Brain pericyte (primary cell): ENCODE results near the gene SH2D1B.

ENCODE experiments used
- DNase-seq: peaks from one replicate; pipeline ENCODE4 v3.0.0-alpha.2; 2012; ENCODE audit warnings: low read depth, low spot score

The SH2D1B gene

GRCh38 chr1:162398999-162399580, 12.8 kb downstream of the SH2D1B start:
- DNase-seq, result no peak

GRCh38 chr1:162397943-162398560, 13.9 kb downstream of the SH2D1B start:
- no peak for DNase-seq

- no peak for DNase-seq
These were observed 14.9 kb downstream of the SH2D1B start for GRCh38 chr1:162397039-162397448.

GRCh38 chr1:162396201-162396906, 15.6 kb downstream of the SH2D1B start:
- DNase-seq, result no peak

GRCh38 chr1:162391790-162392563, 20.0 kb downstream of the SH2D1B start:
- no peak for DNase-seq

GRCh38 chr1:162390396-162391185, 21.3 kb downstream of the SH2D1B start:
- DNase-seq, result no peak

GRCh38 chr1:162389971-162390370, 22.0 kb downstream of the SH2D1B start:
- DNase-seq, result no peak

- DNase-seq, result no peak
These were observed 22.7 kb downstream of the SH2D1B start for GRCh38 chr1:162389021-162389818.

GRCh38 chr1:162388615-162389014, 23.3 kb downstream of the SH2D1B start:
- DNase-seq, result no peak

GRCh38 chr1:162388083-162388594, 23.8 kb downstream of the SH2D1B start:
- no peak for DNase-seq

- DNase-seq, result no peak
These were observed 24.5 kb downstream of the SH2D1B start for GRCh38 chr1:162387226-162388082.

GRCh38 chr1:162386292-162387225, 25.4 kb downstream of the SH2D1B start:
- no peak for DNase-seq

- no peak for DNase-seq
These were observed 26.2 kb downstream of the SH2D1B start for GRCh38 chr1:162385702-162386101.

GRCh38 chr1:162385280-162385623, 26.7 kb downstream of the SH2D1B start:
- no peak for DNase-seq

GRCh38 chr1:162384601-162385279, 27.2 kb downstream of the SH2D1B start:
- DNase-seq, result no peak

- DNase-seq, result no peak
These were observed 27.8 kb downstream of the SH2D1B start for GRCh38 chr1:162384116-162384515.

- no peak for DNase-seq
These were observed 28.4 kb downstream of the SH2D1B start for GRCh38 chr1:162383516-162383915.

GRCh38 chr1:162383091-162383490, 28.8 kb downstream of the SH2D1B start:
- DNase-seq, result no peak
